ENCODE results near the gene NDE1.
"Not testable (repeated sequence)": the region's sequence is repeated elsewhere in the genome, so short reads cannot be mapped to it uniquely, and the experiment has no call there.

NDE1 gene, protein sequence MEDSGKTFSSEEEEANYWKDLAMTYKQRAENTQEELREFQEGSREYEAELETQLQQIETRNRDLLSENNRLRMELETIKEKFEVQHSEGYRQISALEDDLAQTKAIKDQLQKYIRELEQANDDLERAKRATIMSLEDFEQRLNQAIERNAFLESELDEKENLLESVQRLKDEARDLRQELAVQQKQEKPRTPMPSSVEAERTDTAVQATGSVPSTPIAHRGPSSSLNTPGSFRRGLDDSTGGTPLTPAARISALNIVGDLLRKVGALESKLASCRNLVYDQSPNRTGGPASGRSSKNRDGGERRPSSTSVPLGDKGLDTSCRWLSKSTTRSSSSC

GRCh38 chr16:15650019-15650697 lies at the start of gene NDE1:
Gene NDE1 (plus strand): TSS chr16:15650245. CDS start chr16:15664779, 14,534 bp downstream.
- peak; percentile 80 for DNase-seq

DNA sequence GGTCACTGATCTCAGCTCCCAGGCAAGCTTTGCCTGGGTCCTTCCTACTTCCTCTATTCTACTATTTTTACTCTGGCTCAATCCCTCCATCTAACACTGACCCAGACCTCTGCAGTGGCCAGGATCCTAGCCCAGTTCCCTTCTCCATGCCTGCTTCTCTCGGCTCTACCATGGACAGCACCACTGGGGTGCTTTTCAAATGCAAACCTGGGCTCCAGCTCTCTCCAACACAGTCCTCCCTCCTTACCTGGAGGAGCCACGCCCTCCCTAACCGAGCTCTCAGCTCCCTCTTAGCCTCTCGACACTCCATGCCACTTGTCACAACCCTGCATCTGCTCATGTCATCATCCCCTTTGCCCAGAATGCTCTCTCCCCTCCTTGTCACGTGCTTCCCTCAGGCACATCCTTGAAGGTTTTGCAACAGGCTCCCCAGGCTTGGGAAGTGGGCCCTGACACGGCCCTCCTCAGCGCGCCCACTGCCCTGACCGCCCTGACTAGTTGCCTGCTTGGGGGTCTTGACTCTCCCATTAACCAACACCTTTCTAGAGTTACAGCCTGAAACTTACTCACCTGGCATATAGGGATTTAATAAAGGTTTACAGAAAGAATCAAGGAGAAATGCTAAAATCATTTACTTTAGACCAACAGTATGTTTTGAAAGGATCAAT lies 48.7 kb upstream of the NDE1 start:
- DNase-seq = no peak

- DNase-seq = no peak
Measured at GRCh38 chr16:15602285-15603044, 47.6 kb upstream of the NDE1 start.

DNA sequence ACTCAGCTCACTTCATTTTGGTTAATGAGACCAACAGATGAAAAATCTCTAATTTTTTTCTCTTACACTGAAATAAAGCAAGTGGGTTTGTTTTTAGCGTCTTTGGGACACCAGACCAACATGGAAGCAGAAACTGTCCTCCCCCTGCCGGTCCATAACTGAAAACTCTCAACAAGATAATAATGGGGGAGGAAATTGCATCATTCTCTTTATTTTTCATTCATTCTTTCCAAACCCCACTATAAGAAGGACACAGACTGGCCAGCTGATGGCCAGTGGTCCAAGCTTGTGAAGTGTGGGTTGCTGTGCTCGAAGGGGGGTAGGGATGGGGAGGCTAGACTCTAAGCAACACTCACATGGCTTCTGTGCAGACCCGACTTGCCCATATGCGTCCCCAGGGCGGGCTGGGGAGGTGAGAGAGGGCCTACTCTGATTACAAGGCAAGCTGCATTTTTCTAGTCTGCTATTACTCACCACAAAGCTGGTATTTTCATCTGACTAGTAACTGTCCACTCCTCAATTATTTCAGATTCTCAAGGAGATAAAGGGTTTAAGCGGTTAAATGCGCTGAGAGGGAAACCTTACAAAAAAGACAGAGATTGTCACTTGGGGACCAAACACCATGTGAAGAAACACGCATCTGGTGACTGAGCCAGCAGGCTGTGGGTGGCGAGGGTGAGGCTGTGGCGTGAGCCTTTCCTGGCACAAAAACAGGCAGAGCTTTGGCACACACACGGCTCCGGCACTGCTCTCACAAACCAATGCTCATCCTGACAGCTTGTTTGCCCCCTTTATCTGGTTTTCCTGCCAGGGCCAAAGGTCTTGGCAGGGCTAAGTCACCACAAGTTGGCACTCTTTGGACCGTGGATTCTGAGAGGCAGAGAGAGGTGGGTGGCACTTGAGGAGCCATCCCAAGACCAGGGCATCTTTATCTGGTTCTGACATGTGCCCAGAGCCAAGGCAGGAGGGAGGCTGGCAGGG lies 45.3 kb upstream of the NDE1 start:
- DNase-seq = no peak

GRCh38 chr16:15605839-15606517 lies 44.1 kb upstream of the NDE1 start:
- no peak for DNase-seq

DNA sequence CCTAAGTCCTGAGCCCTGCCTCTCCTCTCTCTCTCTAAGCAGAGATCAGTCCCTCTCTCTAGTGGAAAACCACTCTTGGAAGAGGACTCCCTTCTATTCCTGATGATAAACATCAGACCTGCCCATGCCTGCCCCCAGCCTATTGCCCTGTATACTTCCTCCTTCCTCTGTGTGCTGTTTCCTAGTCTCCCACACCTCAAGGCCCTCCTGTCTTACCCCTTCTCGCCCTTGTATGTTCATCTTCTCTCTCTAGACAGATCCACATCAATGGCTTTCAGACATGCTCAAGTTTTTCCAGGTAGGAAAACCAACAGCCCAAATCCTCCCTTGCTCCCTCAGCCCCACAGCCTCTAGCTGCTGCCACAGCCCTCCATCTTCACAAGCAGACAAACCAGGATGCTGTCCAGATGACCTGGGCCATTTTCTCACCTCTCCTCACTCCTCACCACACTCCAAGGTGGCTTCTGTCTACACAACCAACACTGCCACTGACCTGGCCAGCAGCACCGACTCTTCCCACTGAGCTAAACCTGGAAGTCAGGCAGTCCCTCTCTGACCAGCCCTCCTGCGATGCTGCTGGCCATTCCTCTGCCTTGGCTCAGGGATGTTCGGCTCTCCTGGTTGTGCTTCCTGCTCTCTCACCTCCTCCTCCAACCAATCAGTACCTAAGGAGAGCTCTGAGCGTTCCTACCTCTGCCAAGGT lies 43.4 kb upstream of the NDE1 start:
- DNase-seq = no peak

- not testable (repeated sequence) for DNase-seq
Measured at GRCh38 chr16:15607221-15607699, 42.8 kb upstream of the NDE1 start.

DNA sequence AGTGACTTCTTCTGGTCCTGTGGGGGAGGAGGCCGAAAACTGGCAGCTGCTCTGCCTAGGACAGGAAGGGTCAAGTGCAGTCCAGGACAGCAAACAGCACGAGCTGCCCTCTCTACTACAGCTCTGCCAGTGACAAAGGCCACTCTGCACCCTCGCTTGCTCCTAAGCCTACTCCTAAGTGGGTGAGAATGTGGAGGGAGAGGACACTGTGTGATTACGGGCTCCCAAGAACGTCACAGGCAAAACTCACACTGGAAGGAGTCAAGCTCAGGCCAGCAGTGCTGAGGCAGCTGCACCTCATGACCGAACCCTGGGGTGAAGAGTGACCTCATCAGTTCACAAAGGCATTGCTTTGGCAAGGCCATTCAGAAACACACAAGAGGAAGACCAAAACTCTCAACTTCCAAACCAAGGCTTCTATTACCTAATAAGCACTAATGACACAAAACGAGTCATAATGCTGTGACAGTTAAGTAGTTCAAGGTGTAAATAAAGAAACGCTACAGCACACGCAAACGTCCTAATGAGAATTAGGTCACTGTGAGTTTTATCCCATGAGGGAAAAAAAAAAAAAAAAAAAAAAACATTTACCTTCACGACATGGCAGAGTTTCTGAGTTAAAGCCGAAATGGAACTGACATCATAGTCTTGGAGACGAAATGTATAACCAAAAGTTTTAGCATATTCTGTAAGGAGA lies 42.2 kb upstream of the NDE1 start:
- DNase-seq = no peak

GRCh38 chr16:15608398-15609285 lies 41.4 kb upstream of the NDE1 start:
- no peak for DNase-seq

- DNase-seq = no peak
Measured at GRCh38 chr16:15609286-15609649, 40.8 kb upstream of the NDE1 start.

GRCh38 chr16:15610369-15610871 lies 39.6 kb upstream of the NDE1 start:
- DNase-seq = no peak

DNA sequence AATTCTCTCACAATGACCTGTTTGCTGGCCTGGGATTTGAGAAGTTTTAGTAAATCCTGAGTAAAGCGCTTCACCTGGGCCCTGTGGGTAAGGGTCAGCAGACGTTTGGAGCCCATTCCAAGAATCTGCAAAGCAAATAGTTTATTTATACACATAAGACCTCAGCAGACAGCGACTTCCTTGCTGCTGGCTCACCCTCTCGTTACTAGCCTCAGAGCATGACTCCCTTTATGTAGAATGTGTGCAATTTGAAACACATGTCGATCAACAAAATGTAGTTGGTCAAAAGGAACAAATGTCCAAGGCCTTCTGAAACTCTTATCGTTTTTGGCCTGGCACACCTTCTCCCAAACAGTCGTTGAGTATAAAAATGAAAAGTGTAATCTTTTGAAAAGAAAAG lies 38.4 kb upstream of the NDE1 start:
- DNase-seq = no peak

GRCh38 chr16:15613676-15614075 lies 36.4 kb upstream of the NDE1 start:
- peak; percentile 42 for DNase-seq

GRCh38 chr16:15616012-15616411 lies 34.0 kb upstream of the NDE1 start:
- DNase-seq = no peak

GRCh38 chr16:15616475-15617165 lies 33.4 kb upstream of the NDE1 start:
- DNase-seq = no peak

DNA sequence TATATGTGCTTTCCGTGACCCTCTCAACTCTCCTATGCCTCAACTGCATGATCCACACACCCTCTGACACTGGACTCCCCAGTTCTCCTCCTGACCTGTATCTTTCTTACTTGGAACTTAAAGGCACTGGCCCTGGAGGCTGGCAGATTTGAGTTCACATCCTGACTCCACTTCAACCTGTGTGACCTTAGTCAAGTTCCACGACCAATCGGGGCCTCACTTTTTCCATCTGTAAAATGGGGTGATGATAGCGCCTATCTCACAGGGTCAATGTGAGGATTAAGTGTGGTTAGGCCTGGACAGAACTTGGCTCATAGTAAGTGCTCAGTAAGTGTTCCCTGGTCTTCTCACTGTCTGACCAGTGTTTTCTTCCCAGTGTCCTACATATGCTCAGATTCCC lies 32.1 kb upstream of the NDE1 start:
- DNase-seq = no peak

DNA sequence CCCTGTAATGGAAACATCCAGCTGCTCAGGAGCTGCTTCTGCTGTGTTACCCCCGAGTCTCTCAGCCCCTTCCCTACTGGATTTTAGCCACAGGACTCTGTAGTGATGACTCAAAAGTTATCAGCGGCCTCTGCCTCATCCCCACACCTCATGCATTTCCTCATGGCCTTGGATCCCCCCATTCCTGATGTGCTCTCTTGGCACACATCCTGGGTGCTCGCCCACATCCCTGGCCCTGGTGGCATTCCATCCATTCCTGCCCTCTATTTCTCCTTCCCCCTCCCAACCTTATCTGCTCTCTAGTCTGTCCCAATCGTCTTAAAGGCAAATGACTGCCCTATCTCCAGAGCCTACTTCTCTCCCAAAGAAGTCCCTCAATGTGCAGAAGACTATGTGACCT lies 31.7 kb upstream of the NDE1 start:
- peak; percentile 91 for DNase-seq

- DNase-seq = peak; percentile 80
Measured at GRCh38 chr16:15620611-15621195, 29.3 kb upstream of the NDE1 start.
